ENCODE measurements around the gene TENT4A. TPM values are rescaled to one million over a fixed set of nuclear protein-coding genes. Genes with fewer than 3 reads are reported as not detected.

Gene TENT4A
- total and polyA plus RNA-seq, 2 of the 4 experiments (the other 2 are of a cell fraction), result 5.9 to 17.2 TPM

DNA sequence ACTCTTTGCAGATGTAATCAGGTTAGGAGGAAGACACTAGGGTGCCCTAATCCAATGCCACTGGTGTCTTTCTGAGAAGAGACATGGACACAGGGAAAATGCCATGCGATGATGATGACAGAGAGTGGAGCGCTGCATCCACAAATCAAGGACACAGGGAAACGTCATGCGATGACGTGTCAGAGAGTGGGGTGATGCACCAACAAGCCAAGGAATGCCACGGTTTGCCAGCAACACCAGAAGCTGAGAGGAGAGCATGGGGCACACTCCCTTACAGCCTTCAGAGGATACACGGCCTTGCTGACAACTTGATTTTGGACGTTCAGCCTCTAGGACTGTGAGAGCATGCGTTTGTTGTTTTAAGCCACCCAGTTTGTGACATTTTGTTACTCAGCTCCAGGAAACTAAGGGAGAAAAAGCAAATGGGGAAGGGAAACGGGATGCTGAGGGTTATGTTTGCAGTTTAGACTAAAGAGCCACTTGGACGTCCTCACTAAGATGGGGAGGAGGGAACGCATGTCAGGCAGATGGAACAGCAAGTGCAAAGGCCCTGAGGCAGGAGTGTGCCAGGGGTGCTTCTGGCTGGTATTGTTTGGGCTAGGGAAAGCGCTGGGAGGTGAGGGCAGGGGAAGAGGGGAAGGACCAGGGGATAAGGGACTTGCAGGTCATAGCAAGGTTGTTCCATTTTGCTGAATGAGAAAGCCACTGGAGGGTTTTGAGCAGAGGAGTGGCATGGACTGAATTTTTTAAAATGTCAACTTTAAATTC is 2.5 kb upstream of the TENT4A start:
- Histone ChIP-seq H3K4me3 (ENCODE audit: insufficient read depth, low read depth, low read length) (no peak overlapping the region), H3K14ac (replicated peaks; ENCODE audit: low read depth, low read length) (no peak overlapping the region), H3K4ac (ENCODE audit: low read depth, low read length) (no peak overlapping the region), H3K4me2 (ENCODE audit: low read depth, low read length) (no peak overlapping the region), H2BK5ac (ENCODE audit: low read depth, low read length, poor library complexity, severe bottlenecking) (no peak overlapping the region), H3K18ac (ENCODE audit: low read depth, low read length) (no peak overlapping the region), H3K23ac (ENCODE audit: low read depth, low read length) (peak overlapping the region; percentile 99; the same call in 1 of the 2 replicates), H4K20me1 (ENCODE audit: insufficient read depth, low read length) (peaks cover 16% of the 10 kb centered on the region), H3K9me1 (ENCODE audit: insufficient read depth, low read length) (peaks cover 12% of the 10 kb centered on the region), H3K56ac (ENCODE audit: extremely low read depth, insufficient read depth, low read length) (no peak overlapping the region), H2BK15ac (ENCODE audit: low read depth, low read length) (no peak overlapping the region), H4K91ac (ENCODE audit: insufficient read depth, low read depth, low read length) (no peak overlapping the region), H4K5ac (ENCODE audit: low read depth, low read length) (no peak overlapping the region), H3K36me3 (ENCODE audit: control insufficient read depth, insufficient read depth, low read length) (no peaks in the 10 kb centered on the region), H3K27ac (ENCODE audit: insufficient read depth, low read length) (no peak overlapping the region), H2AK9ac (replicated peaks; ENCODE audit: low read depth, low read length, poor library complexity) (no peak overlapping the region), H3K9ac (ENCODE audit: low read depth, low read length) (no peak overlapping the region), H2BK20ac (ENCODE audit: low read depth, low read length) (no peak overlapping the region), H3K4me1 (ENCODE audit: control insufficient read depth, insufficient read depth, low read length) (peaks cover 7% of the 10 kb centered on the region), H4K8ac (ENCODE audit: low read depth in 2 of 2, low read length in 2 of 2) (no peak overlapping the region), H3K9me3 (ENCODE audit: control insufficient read depth, insufficient read depth, low read length) (no peaks in the 10 kb centered on the region), H2BK120ac (ENCODE audit: low read depth, low read length) (no peak overlapping the region), H3K79me1 (ENCODE audit: low read depth in 1 of 2, low read length in 2 of 2) (peaks cover 4 to 20% of the 10 kb centered on the region in 2 experiments; a peak in 3 of 4 replicates), H3K27me3 (ENCODE audit: control insufficient read depth, insufficient read depth, low read length) (no peaks in the 10 kb centered on the region), H2AFZ (replicated peaks; ENCODE audit: low read length, poor library complexity) (peak overlapping the region; percentile 26), H2AK5ac (ENCODE audit: low read depth, low read length) (peak overlapping the region; percentile 63)
- ATAC-seq (ENCODE audit: low read depth) (no peak), DNase-seq (no peak)
- ChIA-PET POLR2A (ENCODE audit: unreplicated experiment) (no interaction called here), CTCF (no interaction called here)
- 74% methylated on average over 8 of the region's 13 CpGs; no CpG with 5 or more reads in 1 of the 2 experiments for WGBS, 2 experiments (ENCODE audit: extremely low coverage in 2 of 2, insufficient read length in 1 of 2)
- dilution Hi-C loops (cut with HindIII; ENCODE audit: low sequenced_read_pairs, unreplicated experiment), result no loop called here
- BruUV-seq (replicated peaks), result no TSS peak
- intact Hi-C loops (cut with micrococcal nuclease), result loop anchor here (5.0 kb wide), 1 partner anchor 37 kb away; no protein-coding TSS in a partner anchor
- in situ Hi-C loops (cut with MboI; ENCODE audit: low sequenced_read_pairs), result no loop called here
- TF ChIP-seq NFE2L2 (IDR thresholded peaks at IDR 0.05; ENCODE audit: low read depth, low read length) (no peak), RFX5 (IDR thresholded peaks at IDR 0.05; ENCODE audit: low read depth, low read length) (no peak), MXI1 (IDR thresholded peaks at IDR 0.05; ENCODE audit: borderline replicate concordance, low read depth, low read length) (no peak), RAD21 (IDR thresholded peaks at IDR 0.05; ENCODE audit: low read length) (no peak), MAFK (IDR thresholded peaks at IDR 0.05; ENCODE audit: low read depth, low read length) (no peak), CEBPB (IDR thresholded peaks at IDR 0.05; ENCODE audit: low read depth, low read length) (no peak), BHLHE40 (IDR thresholded peaks at IDR 0.05; ENCODE audit: low read depth, low read length) (no peak), MAZ (IDR thresholded peaks at IDR 0.05; ENCODE audit: borderline replicate concordance, low read depth, low read length) (no peak), RCOR1 (IDR thresholded peaks at IDR 0.05; ENCODE audit: insufficient replicate concordance, low read length) (no peak), SMC3 (IDR thresholded peaks at IDR 0.05; ENCODE audit: low read depth, low read length) (no peak), CHD1 (IDR thresholded peaks at IDR 0.05; ENCODE audit: low read depth, low read length) (no peak), POLR2A (IDR thresholded peaks at IDR 0.05; ENCODE audit: low read depth, low read length) (no peak), FOS (IDR thresholded peaks at IDR 0.05; ENCODE audit: low read depth, low read length) (no peak)
- TF ChIP-seq, protein P1, sequence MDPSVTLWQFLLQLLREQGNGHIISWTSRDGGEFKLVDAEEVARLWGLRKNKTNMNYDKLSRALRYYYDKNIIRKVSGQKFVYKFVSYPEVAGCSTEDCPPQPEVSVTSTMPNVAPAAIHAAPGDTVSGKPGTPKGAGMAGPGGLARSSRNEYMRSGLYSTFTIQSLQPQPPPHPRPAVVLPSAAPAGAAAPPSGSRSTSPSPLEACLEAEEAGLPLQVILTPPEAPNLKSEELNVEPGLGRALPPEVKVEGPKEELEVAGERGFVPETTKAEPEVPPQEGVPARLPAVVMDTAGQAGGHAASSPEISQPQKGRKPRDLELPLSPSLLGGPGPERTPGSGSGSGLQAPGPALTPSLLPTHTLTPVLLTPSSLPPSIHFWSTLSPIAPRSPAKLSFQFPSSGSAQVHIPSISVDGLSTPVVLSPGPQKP (IDR thresholded peaks at IDR 0.05; ENCODE audit: borderline replicate concordance, low read depth, low read length), result no peak
- TF ChIP-seq, protein P2, sequence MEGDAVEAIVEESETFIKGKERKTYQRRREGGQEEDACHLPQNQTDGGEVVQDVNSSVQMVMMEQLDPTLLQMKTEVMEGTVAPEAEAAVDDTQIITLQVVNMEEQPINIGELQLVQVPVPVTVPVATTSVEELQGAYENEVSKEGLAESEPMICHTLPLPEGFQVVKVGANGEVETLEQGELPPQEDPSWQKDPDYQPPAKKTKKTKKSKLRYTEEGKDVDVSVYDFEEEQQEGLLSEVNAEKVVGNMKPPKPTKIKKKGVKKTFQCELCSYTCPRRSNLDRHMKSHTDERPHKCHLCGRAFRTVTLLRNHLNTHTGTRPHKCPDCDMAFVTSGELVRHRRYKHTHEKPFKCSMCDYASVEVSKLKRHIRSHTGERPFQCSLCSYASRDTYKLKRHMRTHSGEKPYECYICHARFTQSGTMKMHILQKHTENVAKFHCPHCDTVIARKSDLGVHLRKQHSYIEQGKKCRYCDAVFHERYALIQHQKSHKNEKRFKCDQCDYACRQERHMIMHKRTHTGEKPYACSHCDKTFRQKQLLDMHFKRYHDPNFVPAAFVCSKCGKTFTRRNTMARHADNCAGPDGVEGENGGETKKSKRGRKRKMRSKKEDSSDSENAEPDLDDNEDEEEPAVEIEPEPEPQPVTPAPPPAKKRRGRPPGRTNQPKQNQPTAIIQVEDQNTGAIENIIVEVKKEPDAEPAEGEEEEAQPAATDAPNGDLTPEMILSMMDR (conservative IDR thresholded peaks at IDR 0.05; ENCODE audit: low read depth, low read length), result no peak
